GM23338 (cell line): ENCODE data around the gene PLA2G6.

Experiments
- CREB1 ChIP-seq: fragments of 250-450 bp; sonication (Bioruptor Pico); IDR thresholded peaks from 2 replicates; pipeline ENCODE4 v1.5.0; 2020; ENCODE audit warnings: low read depth, mild to moderate bottlenecking, moderate library complexity
- EZH2 ChIP-seq: fragments of 200-600 bp; sonication (generic); IDR thresholded peaks from one replicate; pipeline ENCODE4 v1.8.0; 2017; ENCODE audit warnings: antibody characterized with exemption, mild to moderate bottlenecking, low read depth; ENCODE audit not compliant: unreplicated experiment
- EZH2phosphoT487 ChIP-seq: fragments of 200-600 bp; sonication (generic); IDR thresholded peaks from one replicate; pipeline ENCODE4 v1.8.1; 2018; ENCODE audit warnings: antibody characterized with exemption; ENCODE audit not compliant: unreplicated experiment
- JUNB ChIP-seq: IDR thresholded peaks from one replicate; pipeline ENCODE4 v1.6.1; 2016; ENCODE audit warnings: antibody characterized with exemption; ENCODE audit not compliant: unreplicated experiment
- NANOG ChIP-seq: IDR thresholded peaks from 2 replicates; pipeline ENCODE4 v1.6.1; 2016; ENCODE audit warnings: antibody characterized with exemption, borderline replicate concordance
- POLR2AphosphoS5 ChIP-seq: IDR thresholded peaks from 2 replicates; pipeline ENCODE4 v1.6.1; 2016; ENCODE audit warnings: antibody characterized with exemption, low read depth
- STAT1 ChIP-seq: IDR thresholded peaks from one replicate; pipeline ENCODE4 v1.6.1; 2016; ENCODE audit warnings: antibody characterized with exemption; ENCODE audit not compliant: unreplicated experiment
- ZNF331 ChIP-seq: fragments of 250-450 bp; sonication (Bioruptor Pico); IDR thresholded peaks from 2 replicates; pipeline ENCODE4 v1.5.0; 2020; ENCODE audit warnings: low read depth, mild to moderate bottlenecking, moderate library complexity
- TF ChIP-seq, protein P1 (sequence below), 2 experiments: fragments of 200-600 bp in 1 of 2; sonication (generic) in 1 of 2; conservative IDR thresholded peaks; 2 replicates each; pipeline versions ENCODE4 v1.5.1 to v1.6.1; 2016 to 2017; ENCODE audit warnings: antibody characterized with exemption in 2 of 2, low read depth in 2 of 2, mild to moderate bottlenecking in 2 of 2, moderate library complexity in 1 of 2
- TF ChIP-seq, protein P2 (sequence below): IDR thresholded peaks from 2 replicates; pipeline ENCODE4 v1.6.1; 2016; ENCODE audit warnings: antibody characterized with exemption
- TF ChIP-seq, protein P3 (sequence below): fragments of 250-450 bp; sonication (Bioruptor Pico); IDR thresholded peaks from 2 replicates; pipeline ENCODE4 v1.5.0; 2020; ENCODE audit warnings: mild to moderate bottlenecking, moderate library complexity
- TF ChIP-seq, protein P4 (sequence below): IDR thresholded peaks from one replicate; pipeline ENCODE4 v1.6.1; 2018; ENCODE audit warnings: antibody characterized with exemption; ENCODE audit not compliant: unreplicated experiment

DNA sequence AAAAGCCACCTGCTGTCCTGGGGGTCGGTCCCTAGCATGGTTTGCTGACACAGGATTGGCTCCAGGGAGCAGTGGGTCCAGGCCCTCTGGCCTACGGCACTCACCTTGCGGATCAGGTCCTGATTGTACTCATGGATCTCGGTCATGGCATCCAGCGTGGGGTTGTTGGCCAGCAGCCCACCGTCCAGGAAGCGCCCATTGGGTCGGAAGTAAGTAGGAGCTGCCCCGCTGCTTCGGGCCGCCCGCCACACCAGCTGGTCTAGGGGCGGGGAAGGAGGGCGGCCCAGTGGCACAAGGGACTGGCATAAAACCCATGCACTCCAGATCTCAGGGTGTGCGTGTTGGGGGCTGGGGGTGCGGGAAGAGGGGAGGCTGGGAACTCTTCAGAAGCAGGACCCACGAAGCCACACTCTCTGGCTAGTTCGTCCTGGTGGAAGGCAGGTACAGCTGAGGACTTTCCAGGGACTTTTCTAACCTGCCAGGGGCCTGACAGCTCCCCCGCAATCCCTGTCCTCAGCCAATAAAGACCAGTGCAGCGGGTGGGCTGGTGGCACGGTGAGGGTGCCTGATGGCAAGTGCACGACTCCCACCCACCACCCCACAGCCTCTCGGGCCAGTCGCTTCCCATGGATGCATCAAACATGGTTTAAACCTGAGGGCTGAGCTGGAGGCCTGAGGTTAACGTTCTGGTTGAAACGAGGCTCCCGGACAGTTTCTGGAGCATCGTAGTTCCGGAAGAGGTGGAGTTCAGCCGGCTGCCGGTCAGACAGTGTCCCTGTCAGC, 66.0 kb downstream of the PLA2G6 start:
- TF ChIP-seq, protein P1, sequence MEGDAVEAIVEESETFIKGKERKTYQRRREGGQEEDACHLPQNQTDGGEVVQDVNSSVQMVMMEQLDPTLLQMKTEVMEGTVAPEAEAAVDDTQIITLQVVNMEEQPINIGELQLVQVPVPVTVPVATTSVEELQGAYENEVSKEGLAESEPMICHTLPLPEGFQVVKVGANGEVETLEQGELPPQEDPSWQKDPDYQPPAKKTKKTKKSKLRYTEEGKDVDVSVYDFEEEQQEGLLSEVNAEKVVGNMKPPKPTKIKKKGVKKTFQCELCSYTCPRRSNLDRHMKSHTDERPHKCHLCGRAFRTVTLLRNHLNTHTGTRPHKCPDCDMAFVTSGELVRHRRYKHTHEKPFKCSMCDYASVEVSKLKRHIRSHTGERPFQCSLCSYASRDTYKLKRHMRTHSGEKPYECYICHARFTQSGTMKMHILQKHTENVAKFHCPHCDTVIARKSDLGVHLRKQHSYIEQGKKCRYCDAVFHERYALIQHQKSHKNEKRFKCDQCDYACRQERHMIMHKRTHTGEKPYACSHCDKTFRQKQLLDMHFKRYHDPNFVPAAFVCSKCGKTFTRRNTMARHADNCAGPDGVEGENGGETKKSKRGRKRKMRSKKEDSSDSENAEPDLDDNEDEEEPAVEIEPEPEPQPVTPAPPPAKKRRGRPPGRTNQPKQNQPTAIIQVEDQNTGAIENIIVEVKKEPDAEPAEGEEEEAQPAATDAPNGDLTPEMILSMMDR (conservative IDR thresholded peaks at IDR 0.05; ENCODE audit: low read depth in 2 of 2) = no peak
- TF ChIP-seq EZH2phosphoT487 = no peak
- TF ChIP-seq STAT1 = no peak
- TF ChIP-seq POLR2AphosphoS5 = no peak
- TF ChIP-seq, protein P2, sequence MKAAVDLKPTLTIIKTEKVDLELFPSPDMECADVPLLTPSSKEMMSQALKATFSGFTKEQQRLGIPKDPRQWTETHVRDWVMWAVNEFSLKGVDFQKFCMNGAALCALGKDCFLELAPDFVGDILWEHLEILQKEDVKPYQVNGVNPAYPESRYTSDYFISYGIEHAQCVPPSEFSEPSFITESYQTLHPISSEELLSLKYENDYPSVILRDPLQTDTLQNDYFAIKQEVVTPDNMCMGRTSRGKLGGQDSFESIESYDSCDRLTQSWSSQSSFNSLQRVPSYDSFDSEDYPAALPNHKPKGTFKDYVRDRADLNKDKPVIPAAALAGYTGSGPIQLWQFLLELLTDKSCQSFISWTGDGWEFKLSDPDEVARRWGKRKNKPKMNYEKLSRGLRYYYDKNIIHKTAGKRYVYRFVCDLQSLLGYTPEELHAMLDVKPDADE = no peak
- no peak for TF ChIP-seq EZH2
- no peak for TF ChIP-seq CREB1
- TF ChIP-seq, protein P3, sequence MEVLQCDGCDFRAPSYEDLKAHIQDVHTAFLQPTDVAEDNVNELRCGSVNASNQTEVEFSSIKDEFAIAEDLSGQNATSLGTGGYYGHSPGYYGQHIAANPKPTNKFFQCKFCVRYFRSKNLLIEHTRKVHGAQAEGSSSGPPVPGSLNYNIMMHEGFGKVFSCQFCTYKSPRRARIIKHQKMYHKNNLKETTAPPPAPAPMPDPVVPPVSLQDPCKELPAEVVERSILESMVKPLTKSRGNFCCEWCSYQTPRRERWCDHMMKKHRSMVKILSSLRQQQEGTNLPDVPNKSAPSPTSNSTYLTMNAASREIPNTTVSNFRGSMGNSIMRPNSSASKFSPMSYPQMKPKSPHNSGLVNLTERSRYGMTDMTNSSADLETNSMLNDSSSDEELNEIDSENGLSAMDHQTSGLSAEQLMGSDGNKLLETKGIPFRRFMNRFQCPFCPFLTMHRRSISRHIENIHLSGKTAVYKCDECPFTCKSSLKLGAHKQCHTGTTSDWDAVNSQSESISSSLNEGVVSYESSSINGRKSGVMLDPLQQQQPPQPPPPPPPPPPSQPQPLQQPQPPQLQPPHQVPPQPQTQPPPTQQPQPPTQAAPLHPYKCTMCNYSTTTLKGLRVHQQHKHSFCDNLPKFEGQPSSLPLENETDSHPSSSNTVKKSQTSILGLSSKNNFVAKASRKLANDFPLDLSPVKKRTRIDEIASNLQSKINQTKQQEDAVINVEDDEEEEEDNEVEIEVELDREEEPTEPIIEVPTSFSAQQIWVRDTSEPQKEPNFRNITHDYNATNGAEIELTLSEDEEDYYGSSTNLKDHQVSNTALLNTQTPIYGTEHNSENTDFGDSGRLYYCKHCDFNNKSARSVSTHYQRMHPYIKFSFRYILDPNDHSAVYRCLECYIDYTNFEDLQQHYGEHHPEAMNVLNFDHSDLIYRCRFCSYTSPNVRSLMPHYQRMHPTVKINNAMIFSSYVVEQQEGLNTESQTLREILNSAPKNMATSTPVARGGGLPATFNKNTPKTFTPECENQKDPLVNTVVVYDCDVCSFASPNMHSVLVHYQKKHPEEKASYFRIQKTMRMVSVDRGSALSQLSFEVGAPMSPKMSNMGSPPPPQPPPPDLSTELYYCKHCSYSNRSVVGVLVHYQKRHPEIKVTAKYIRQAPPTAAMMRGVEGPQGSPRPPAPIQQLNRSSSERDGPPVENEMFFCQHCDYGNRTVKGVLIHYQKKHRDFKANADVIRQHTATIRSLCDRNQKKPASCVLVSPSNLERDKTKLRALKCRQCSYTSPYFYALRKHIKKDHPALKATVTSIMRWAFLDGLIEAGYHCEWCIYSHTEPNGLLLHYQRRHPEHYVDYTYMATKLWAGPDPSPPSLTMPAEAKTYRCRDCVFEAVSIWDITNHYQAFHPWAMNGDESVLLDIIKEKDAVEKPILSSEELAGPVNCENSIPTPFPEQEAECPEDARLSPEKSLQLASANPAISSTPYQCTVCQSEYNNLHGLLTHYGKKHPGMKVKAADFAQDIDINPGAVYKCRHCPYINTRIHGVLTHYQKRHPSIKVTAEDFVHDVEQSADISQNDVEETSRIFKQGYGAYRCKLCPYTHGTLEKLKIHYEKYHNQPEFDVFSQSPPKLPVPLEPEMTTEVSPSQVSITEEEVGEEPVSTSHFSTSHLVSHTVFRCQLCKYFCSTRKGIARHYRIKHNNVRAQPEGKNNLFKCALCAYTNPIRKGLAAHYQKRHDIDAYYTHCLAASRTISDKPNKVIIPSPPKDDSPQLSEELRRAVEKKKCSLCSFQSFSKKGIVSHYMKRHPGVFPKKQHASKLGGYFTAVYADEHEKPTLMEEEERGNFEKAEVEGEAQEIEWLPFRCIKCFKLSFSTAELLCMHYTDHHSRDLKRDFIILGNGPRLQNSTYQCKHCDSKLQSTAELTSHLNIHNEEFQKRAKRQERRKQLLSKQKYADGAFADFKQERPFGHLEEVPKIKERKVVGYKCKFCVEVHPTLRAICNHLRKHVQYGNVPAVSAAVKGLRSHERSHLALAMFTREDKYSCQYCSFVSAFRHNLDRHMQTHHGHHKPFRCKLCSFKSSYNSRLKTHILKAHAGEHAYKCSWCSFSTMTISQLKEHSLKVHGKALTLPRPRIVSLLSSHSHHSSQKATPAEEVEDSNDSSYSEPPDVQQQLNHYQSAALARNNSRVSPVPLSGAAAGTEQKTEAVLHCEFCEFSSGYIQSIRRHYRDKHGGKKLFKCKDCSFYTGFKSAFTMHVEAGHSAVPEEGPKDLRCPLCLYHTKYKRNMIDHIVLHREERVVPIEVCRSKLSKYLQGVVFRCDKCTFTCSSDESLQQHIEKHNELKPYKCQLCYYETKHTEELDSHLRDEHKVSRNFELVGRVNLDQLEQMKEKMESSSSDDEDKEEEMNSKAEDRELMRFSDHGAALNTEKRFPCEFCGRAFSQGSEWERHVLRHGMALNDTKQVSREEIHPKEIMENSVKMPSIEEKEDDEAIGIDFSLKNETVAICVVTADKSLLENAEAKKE (CRISPR knock-in tag) = no peak
- no peak for TF ChIP-seq NANOG
- TF ChIP-seq, protein P4, sequence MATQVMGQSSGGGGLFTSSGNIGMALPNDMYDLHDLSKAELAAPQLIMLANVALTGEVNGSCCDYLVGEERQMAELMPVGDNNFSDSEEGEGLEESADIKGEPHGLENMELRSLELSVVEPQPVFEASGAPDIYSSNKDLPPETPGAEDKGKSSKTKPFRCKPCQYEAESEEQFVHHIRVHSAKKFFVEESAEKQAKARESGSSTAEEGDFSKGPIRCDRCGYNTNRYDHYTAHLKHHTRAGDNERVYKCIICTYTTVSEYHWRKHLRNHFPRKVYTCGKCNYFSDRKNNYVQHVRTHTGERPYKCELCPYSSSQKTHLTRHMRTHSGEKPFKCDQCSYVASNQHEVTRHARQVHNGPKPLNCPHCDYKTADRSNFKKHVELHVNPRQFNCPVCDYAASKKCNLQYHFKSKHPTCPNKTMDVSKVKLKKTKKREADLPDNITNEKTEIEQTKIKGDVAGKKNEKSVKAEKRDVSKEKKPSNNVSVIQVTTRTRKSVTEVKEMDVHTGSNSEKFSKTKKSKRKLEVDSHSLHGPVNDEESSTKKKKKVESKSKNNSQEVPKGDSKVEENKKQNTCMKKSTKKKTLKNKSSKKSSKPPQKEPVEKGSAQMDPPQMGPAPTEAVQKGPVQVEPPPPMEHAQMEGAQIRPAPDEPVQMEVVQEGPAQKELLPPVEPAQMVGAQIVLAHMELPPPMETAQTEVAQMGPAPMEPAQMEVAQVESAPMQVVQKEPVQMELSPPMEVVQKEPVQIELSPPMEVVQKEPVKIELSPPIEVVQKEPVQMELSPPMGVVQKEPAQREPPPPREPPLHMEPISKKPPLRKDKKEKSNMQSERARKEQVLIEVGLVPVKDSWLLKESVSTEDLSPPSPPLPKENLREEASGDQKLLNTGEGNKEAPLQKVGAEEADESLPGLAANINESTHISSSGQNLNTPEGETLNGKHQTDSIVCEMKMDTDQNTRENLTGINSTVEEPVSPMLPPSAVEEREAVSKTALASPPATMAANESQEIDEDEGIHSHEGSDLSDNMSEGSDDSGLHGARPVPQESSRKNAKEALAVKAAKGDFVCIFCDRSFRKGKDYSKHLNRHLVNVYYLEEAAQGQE = no peak
- TF ChIP-seq ZNF331 (CRISPR knock-in tag) = no peak
- TF ChIP-seq JUNB = no peak
